Measurements from ENCODE around the gene SOCS1.

Gene SOCS1

DNA sequence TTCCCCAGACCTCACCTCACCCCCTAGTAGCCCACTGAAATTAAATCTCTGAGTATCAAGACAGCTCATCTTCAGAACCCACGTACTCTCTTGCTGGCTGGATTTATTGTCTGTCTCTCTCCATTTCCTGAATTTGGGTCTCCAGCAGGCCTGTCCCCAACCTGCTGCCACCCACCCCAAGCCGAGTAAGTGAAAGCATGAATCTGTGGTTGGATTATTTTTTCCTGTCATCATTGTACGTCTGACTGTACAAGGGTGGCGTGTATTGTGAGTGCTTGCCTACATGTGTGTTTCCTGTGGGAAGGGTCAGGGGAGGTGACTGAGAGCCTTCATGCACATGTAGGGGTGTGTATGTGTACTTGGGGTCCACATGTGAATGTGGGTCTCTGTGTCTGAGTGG is 7.7 kb upstream of the SOCS1 start:
- no peak for DNase-seq

- no peak for DNase-seq
Observed at GRCh38 chr16:11262915-11263314, 6.9 kb upstream of the SOCS1 start.

DNA sequence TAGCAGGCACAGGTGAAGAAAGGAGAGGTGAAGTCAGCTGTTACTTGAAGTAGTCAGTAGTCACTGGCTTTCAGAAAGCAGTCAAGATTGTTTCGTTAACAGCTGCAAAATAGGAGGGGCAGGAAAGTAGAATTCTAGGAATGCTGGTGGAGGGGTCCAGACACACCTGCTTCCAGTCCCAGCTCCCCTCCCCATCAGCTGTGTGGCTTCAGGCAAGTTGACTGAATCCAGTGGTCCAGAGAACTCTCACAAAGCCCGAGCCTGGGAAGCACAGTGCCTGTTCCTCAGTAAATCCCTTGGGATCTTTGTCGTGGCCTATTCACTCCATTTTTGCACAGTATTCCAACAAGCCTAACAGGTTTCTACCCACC is 4.6 kb upstream of the SOCS1 start:
- DNase-seq = no peak

GRCh38 chr16:11259655-11260595 is 3.9 kb upstream of the SOCS1 start:
- DNase-seq = no peak

- DNase-seq = peak in 49 of 56 donors; percentile 4 to 86 (median 42)
Observed at GRCh38 chr16:11258553-11259492, 2.8 kb upstream of the SOCS1 start.

- peak in 50 of 56 donors; percentile 13 to 82 (median 48) for DNase-seq
Observed at GRCh38 chr16:11257131-11257938, 1.3 kb upstream of the SOCS1 start.

GRCh38 chr16:11256661-11257130 is 692 bp upstream of the SOCS1 start:
- peak in 19 of 56 donors; percentile 12 to 54 (median 36) for DNase-seq

DNA sequence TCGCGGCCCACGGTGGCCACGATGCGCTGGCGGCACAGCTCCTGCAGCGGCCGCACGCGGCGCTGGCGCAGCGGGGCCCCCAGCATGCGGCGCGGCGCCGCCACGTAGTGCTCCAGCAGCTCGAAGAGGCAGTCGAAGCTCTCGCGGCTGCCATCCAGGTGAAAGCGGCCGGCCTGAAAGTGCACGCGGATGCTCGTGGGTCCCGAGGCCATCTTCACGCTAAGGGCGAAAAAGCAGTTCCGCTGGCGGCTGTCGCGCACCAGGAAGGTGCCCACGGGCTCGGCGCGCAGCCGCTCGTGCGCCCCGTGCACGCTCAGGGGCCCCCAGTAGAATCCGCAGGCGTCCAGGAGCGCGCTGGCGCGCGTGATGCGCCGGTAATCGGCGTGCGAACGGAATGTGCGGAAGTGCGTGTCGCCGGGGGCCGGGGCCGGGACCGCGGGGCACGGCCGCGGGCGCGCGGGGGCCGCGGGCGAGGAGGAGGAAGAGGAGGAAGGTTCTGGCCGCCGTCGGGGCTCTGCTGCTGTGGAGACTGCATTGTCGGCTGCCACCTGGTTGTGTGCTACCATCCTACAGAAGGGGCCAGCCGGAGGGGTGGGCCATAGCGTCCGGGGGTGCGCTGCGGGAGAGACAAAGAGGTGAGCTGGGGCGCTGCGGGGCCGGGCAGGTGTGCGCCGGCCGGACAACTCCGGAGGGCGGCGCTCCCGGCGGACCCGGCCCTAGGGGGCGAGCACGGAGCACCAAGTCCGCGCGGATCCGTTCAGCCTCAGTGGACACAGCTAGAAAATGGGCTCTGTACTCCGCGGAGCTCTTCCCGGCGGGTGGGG is 879 bp downstream of the SOCS1 start:
- peak in 6 of 56 donors; percentile 7 to 31 (median 21) for DNase-seq

DNA sequence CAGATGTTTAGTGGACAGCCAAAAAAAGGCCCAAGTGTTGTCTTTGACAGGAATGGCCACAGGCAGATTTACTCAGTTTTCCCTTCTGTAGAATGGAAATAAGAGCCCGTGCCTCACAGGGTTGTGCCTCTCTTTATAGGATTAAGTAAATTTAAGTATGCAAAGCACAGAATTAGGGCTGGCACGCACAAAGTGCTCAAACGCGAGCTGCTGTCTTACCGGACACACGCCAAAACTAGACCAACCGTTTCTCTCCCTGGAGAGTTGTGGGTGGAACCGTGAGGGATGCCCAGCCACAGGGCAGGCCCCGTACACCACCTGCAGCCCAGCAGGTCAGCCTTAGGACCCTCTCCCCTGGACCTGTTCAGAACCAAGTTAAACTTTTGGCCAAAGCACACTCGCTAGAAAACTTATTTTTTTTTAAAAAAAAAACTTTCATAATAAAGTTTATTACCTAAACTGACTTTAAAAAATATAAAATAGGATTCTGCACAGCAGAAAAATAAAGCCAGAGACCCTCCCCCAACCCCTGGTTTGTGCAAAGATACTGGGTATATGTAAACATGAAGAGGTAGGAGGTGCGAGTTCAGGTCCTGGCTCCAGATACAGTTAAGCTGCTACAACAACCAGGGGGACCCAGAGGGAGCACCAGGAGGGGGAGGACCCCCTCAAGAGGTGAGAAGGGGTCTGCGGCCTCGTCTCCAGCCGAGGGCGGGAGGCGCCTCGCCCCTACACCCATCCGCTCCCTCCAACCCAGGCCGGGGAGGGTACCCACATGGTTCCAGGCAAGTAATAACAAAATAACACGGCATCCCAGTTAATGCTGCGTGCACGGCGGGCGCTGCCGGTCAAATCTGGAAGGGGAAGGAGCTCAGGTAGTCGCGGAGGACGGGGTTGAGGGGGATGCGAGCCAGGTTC is 1.8 kb downstream of the SOCS1 start:
- DNase-seq = no peak

GRCh38 chr16:11253009-11253994 is 2.7 kb downstream of the SOCS1 start:
- DNase-seq = no peak

DNA sequence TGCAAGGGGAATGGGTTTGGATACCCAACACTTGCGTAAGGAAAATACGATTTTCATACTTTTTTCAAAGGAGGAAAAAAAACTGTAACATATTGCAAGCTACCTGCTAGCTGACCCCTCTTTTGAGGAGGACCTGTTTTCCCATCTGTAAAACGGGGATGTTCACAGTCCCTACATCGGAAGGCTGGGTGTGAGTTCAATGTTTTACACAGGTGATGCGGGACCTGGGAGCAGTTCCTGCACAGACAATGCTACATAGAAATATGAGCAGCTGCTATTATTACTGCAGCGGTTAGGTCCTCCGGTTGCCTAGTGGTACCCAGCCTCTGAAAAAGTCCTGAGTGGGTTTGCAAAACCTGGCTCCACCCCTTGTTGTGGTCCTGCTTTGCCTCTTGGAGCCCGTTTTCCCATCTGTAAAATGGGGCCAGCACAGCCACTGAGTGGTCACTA is 3.5 kb downstream of the SOCS1 start:
- DNase-seq = no peak

- DNase-seq = peak in 2 of 56 donors; percentile 6 to 23
Observed at GRCh38 chr16:11251525-11252481, 4.2 kb downstream of the SOCS1 start.

GRCh38 chr16:11250786-11251524 is 5.0 kb downstream of the SOCS1 start:
- no peak for DNase-seq

DNA sequence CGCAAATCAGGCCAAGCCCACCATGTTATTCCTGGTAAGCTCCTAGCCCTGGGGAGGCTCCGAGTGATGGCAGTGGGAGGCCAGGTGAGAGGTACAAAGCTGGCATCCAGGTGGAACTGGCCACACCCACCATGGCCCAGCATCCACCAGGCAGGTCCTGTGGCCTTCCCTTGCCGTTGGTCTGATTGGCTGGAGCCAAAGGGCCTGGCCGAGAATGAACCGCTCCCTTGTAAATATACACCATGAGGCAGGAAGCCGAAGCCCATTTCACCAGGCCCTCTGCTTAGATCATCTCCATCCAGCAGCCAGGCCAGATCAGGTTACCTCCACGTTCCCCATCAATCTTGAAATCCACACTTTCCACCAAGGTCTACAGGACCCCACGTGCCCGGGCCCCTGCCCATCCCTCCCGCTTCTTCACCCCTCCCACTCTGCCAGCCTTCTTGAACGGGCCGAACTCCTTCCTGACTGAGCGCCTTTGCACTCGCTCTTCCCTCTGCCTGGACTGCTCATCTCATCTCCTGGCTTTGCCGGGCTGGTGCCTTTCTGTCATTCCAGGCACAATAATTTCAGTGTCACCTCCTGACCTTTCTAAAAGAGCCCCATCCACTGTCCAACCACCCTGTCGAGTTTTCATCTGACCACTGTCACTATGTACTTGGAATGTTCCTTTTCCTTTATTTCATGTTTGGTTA is 5.8 kb downstream of the SOCS1 start:
- no peak for DNase-seq

Data from amygdala (tissue), 56 donors.